IPS-15b (cell line): ENCODE results near the gene NPY4R2.
"Not testable (repeated sequence)": the region's sequence is repeated elsewhere in the genome, so short reads cannot be mapped to it uniquely, and the experiment has no call there.

ENCODE experiments used
- H3K27me3 ChIP-seq: one replicate; pipeline ENCODE4 v1.6.1; 2013; ENCODE audit warnings: low read length; ENCODE audit not compliant: control insufficient read depth, insufficient read depth
- H3K36me3 ChIP-seq: one replicate; pipeline ENCODE4 v1.6.1; 2013; ENCODE audit warnings: low read length; ENCODE audit not compliant: control insufficient read depth, insufficient read depth
- H3K4me1 ChIP-seq: one replicate; pipeline ENCODE4 v1.6.1; 2013; ENCODE audit warnings: mild to moderate bottlenecking, low read length; ENCODE audit not compliant: control insufficient read depth, insufficient read depth
- H3K4me3 ChIP-seq: one replicate; pipeline ENCODE4 v1.5.1; 2013; ENCODE audit warnings: low read depth, low read length
- H3K9ac ChIP-seq: one replicate; pipeline ENCODE4 v1.6.1; 2013; ENCODE audit warnings: low read depth, mild to moderate bottlenecking, low read length
- H3K9me3 ChIP-seq: one replicate; pipeline ENCODE4 v1.6.1; 2013; ENCODE audit warnings: mild to moderate bottlenecking, low read length; ENCODE audit not compliant: control insufficient read depth, insufficient read depth

The NPY4R2 gene

DNA sequence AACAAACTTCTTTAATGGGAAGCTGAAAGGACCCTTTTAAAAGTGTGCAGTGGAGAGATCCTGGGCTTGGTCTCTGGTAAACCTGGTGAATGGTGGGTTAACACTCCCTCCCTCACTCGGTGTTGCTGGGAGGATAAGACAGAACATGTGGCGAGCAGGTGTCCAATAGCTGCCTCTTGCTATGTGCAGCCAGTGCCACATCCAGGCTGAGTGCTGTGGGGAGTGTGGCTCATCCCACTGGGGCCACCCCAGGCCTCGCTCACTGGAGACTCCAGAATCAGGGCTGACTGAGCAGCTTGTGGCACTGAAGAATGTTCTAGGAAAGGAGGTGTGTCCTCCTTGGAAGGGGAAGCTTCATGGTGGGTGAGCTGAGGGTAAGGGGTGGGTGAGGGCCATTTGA, 51.6 kb downstream of the NPY4R2 start:
- H3K4me3 ChIP-seq, H3K4me1 ChIP-seq, H3K9ac ChIP-seq, H3K27me3 ChIP-seq, H3K36me3 ChIP-seq, H3K9me3 ChIP-seq: not testable (repeated sequence)

DNA sequence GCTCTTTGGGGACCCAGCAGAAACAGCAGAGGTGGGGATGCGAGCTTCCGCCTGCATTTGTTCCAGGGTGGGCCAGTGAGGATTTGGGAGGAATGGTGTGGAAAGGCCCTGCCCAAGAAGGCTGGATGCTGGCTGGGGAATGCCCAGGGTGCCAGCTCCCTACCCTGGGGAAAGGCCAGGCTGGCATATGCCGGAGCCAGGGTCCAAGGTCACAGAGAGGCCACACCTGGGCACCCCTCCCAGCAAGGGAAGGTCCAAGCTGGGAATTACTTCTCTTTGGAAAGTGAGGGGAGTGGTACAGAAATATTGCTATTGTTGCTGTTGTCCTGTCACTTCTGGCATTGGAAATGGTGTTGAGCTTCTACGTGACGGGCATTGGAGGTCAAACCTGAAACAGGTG, 53.1 kb downstream of the NPY4R2 start:
- not testable (repeated sequence) for H3K9ac ChIP-seq, H3K36me3 ChIP-seq, H3K9me3 ChIP-seq, H3K4me1 ChIP-seq, H3K27me3 ChIP-seq, H3K4me3 ChIP-seq

DNA sequence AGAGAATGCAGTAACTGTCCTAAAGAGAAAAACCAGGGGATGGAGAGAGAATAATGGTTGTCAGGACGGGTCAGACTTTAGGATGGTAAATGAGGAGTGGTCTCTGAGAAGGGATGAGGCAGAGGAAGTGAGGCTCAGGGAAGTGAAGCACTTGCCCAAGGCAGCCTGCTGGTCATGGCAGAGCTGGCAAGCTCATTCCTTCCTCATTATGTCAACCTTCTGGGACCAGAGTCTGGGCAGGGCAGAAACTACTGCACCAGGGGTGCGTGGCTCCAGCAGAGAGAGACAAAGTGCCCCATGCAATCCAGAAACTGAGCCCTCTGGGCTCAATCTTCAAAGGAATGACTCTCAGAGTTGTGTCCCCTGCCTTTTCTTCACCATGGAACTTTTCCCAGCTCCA, 53.6 kb downstream of the NPY4R2 start:
- H3K4me3 ChIP-seq, H3K9ac ChIP-seq, H3K27me3 ChIP-seq, H3K4me1 ChIP-seq, H3K36me3 ChIP-seq, H3K9me3 ChIP-seq: not testable (repeated sequence)
